HL-60/S4 (cell line): ENCODE data around the gene CDC42.

Experiments
- in situ Hi-C: fragments of 300-500 bp; cut with MboI; formaldehyde crosslinking; loops from 2 replicates; pipeline ENCODE4 v1.14.3; 2022; ENCODE audit warnings: low sequenced_read_pairs

CDC42 gene

GRCh38 chr1:22037520-22037919 is 15.0 kb upstream of the CDC42 start:
- in situ Hi-C loops, result no loop called here

GRCh38 chr1:22038036-22038435 is 14.5 kb upstream of the CDC42 start:
- in situ Hi-C loops, result no loop called here

GRCh38 chr1:22039594-22040285 is 12.8 kb upstream of the CDC42 start:
- in situ Hi-C loops, result no loop called here

GRCh38 chr1:22040286-22040623 is 12.3 kb upstream of the CDC42 start:
- in situ Hi-C loops, result no loop called here

GRCh38 chr1:22041505-22041904 is 11.0 kb upstream of the CDC42 start:
- in situ Hi-C loops, result no loop called here

GRCh38 chr1:22043198-22043769 is 9.2 kb upstream of the CDC42 start:
- in situ Hi-C loops, result no loop called here

- in situ Hi-C loops, result no loop called here
These were observed 7.7 kb upstream of the CDC42 start for GRCh38 chr1:22044690-22045420.

GRCh38 chr1:22045604-22046228 is 6.8 kb upstream of the CDC42 start:
- in situ Hi-C loops, result no loop called here

GRCh38 chr1:22048351-22049192 is 3.9 kb upstream of the CDC42 start:
- in situ Hi-C loops, result no loop called here

- in situ Hi-C loops, result no loop called here
These were observed 2.2 kb upstream of the CDC42 start for GRCh38 chr1:22050330-22050729.

- in situ Hi-C loops, result no loop called here
These were observed 848 bp upstream of the CDC42 start for GRCh38 chr1:22051607-22052114.

- in situ Hi-C loops, result no loop called here
These were observed 730 bp downstream of the CDC42 start for GRCh38 chr1:22053017-22053860.

- in situ Hi-C loops, result no loop called here
These were observed 1.6 kb downstream of the CDC42 start for GRCh38 chr1:22053861-22054770.

- in situ Hi-C loops, result no loop called here
These were observed 3.0 kb downstream of the CDC42 start for GRCh38 chr1:22055463-22055862.

- in situ Hi-C loops, result no loop called here
These were observed 3.5 kb downstream of the CDC42 start for GRCh38 chr1:22056043-22056442.

- in situ Hi-C loops, result no loop called here
These were observed 4.4 kb downstream of the CDC42 start for GRCh38 chr1:22056936-22057335.

GRCh38 chr1:22057861-22058260 is 5.4 kb downstream of the CDC42 start:
- in situ Hi-C loops, result no loop called here

- in situ Hi-C loops, result no loop called here
These were observed 12.4 kb downstream of the CDC42 start for GRCh38 chr1:22064751-22065402.
